Mesendoderm (in vitro differentiated cells): ENCODE results near the gene CYB5A.

Source experiments
- DNase-seq: peaks from one replicate; pipeline ENCODE4 v3.0.0; 2013
- H2AK5ac ChIP-seq: 2 replicates; pipeline ENCODE4 v1.6.1; 2013; ENCODE audit warnings: low read length, inconsistent platforms
- H2BK120ac ChIP-seq: 2 replicates; pipeline ENCODE4 v1.6.1; 2013; ENCODE audit warnings: low read depth, mild to moderate bottlenecking, low read length, moderate library complexity, mixed read lengths
- H2BK15ac ChIP-seq: replicated peaks from 2 replicates; pipeline ENCODE4 v1.6.1; 2013; ENCODE audit warnings: low read depth, mild to moderate bottlenecking, moderate library complexity
- H2BK5ac ChIP-seq: 2 replicates; pipeline ENCODE4 v1.6.1; 2013; ENCODE audit warnings: low read length, inconsistent platforms
- H3K18ac ChIP-seq: 2 replicates; pipeline ENCODE4 v1.6.1; 2013; ENCODE audit warnings: mild to moderate bottlenecking, low read length, mixed read lengths
- H3K23ac ChIP-seq: one replicate; pipeline ENCODE4 v1.6.1; 2013; ENCODE audit warnings: low read length
- H3K27ac ChIP-seq: 2 replicates; pipeline ENCODE4 v1.5.1; 2013; ENCODE audit warnings: low read depth, mild to moderate bottlenecking, inconsistent platforms, low read length, moderate library complexity
- H3K27me3 ChIP-seq: 2 replicates; pipeline ENCODE4 v1.6.1; 2013; ENCODE audit warnings: low read length, control low read depth, mild to moderate bottlenecking, inconsistent platforms; ENCODE audit not compliant: insufficient read depth, poor library complexity
- H3K36me3 ChIP-seq: 2 replicates; pipeline ENCODE4 v1.6.1; 2013; ENCODE audit warnings: low read length, inconsistent platforms; ENCODE audit not compliant: control insufficient read depth, insufficient read depth
- H3K4ac ChIP-seq: one replicate; pipeline ENCODE4 v1.6.1; 2013; ENCODE audit warnings: low read depth, mild to moderate bottlenecking, low read length, moderate library complexity
- H3K4me1 ChIP-seq: 2 replicates; pipeline ENCODE4 v1.6.1; 2013; ENCODE audit warnings: low read depth, low read length, inconsistent platforms; ENCODE audit not compliant: control insufficient read depth
- H3K4me2 ChIP-seq: 2 replicates; pipeline ENCODE4 v1.6.1; 2013; ENCODE audit warnings: low read length
- H3K4me3 ChIP-seq: 2 replicates; pipeline ENCODE4 v1.5.1; 2013; ENCODE audit warnings: mild to moderate bottlenecking, low read length
- H3K56ac ChIP-seq: one replicate; pipeline ENCODE4 v1.6.1; 2013; ENCODE audit warnings: low read length
- H3K79me1 ChIP-seq: 2 replicates; pipeline ENCODE4 v1.6.1; 2013; ENCODE audit warnings: low read length, inconsistent platforms
- H3K79me2 ChIP-seq: 2 replicates; pipeline ENCODE4 v1.6.1; 2013; ENCODE audit warnings: mild to moderate bottlenecking, low read length; ENCODE audit not compliant: control insufficient read depth, insufficient read depth
- H3K9ac ChIP-seq: 2 replicates; pipeline ENCODE4 v1.6.1; 2013; ENCODE audit warnings: low read length, inconsistent platforms
- H4K5ac ChIP-seq: one replicate; pipeline ENCODE4 v1.6.1; 2013; ENCODE audit warnings: low read length
- H4K8ac ChIP-seq: one replicate; pipeline ENCODE4 v1.6.1; 2013; ENCODE audit warnings: low read depth, mild to moderate bottlenecking, control low read depth, low read length, moderate library complexity
- WGBS: extraction: QIAGEN DNeasy Blood & Tissue Kit; methylation state at CpG from one replicate; pipeline ENCODE4 v1.1.7; 2013; ENCODE audit warnings: low lambda C conversion rate, missing lambda C conversion rate; ENCODE audit not compliant: insufficient coverage; ENCODE audit errors: extremely low coverage; 5-methylcytosine and 5-hydroxymethylcytosine counted together

The CYB5A gene

DNA sequence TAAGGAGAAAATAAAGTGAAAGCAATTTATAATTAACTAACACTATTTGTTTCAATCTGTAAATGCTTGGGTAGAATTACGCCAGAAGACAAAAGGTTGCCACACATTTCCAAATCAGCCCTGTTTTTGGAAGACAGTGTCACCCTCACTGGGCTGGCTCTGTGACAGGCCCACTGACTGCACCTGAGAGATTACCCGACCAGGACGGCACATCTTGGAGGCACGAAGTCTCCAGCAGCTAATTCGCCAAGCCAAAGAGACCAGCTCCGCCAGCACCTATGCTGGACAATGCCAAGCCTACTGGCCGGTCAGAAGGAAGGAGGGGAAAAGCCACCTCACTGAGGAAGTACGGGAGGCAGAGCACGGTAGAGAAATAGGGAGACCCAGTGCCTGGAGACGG lies 61.9 kb downstream of the CYB5A start:
- Histone ChIP-seq H3K27me3 (no peaks in the 10 kb centered on the region), H2AK5ac (no peak overlapping the region), H3K4me2 (no peak overlapping the region), H3K56ac (no peak overlapping the region), H2BK120ac (no peak overlapping the region), H3K9ac (no peak overlapping the region), H3K4ac (no peak overlapping the region), H4K5ac (no peak overlapping the region), H2BK15ac (no peak overlapping the region), H4K8ac (no peak overlapping the region), H3K27ac (no peak overlapping the region), H3K79me2 (no peaks in the 10 kb centered on the region), H2BK5ac (no peak overlapping the region), H3K79me1 (no peaks in the 10 kb centered on the region), H3K18ac (no peak overlapping the region), H3K36me3 (no peaks in the 10 kb centered on the region), H3K4me3 (no peak overlapping the region), H3K4me1 (no peaks in the 10 kb centered on the region), H3K23ac (no peak overlapping the region)
- no CpG with 5 or more reads among the region's 10 CpGs for WGBS
- DNase-seq, result no peak

DNA sequence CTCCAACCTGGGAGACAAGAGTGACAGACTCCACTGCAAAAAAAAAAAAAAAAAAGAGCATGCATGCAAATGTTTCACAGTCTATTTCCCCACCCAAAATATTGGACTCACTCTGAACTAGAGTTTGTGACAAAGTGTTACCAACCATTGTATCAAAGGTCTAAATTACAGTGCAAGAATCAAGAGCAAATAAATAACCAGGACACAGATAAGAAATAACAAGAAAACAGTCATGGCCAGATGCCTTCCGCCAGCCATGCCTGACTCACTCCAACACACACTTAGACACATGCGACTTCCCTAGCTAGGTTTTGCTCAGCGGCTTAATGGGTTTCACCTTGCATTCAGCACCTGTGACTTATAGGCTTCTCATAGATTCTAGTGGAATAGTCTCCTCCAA lies 62.8 kb downstream of the CYB5A start:
- no CpG with 5 or more reads among the region's 3 CpGs for WGBS

DNA sequence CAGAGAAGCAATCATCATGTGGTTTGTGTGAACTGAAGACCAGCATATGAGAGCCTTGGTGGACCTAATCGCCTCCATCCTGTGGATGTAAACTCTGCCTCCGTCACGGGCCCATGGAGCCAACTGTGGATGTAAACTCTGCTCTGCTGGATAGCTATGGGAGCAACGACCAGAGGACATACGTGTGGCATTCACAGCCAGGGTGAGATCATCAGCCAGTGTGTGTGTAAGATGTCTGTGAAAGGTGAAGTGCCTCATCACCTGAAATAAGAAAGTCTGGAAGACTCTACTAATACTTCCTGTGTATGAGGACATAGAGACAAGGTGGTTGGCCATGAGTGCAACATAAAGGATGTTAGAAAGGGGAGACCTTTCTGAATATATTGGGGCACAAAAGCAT lies 63.5 kb downstream of the CYB5A start:
- no peak overlapping the region for H2BK5ac ChIP-seq
- H3K18ac ChIP-seq, result no peak overlapping the region
- H3K4me3 ChIP-seq, result no peak overlapping the region
- H3K36me3 ChIP-seq, result no peaks in the 10 kb centered on the region
- no peak overlapping the region for H3K4me2 ChIP-seq
- no peak overlapping the region for H3K23ac ChIP-seq
- H4K5ac ChIP-seq, result no peak overlapping the region
- H3K56ac ChIP-seq, result no peak overlapping the region
- H4K8ac ChIP-seq, result no peak overlapping the region
- H3K4ac ChIP-seq, result no peak overlapping the region
- H3K79me1 ChIP-seq, result no peaks in the 10 kb centered on the region
- H3K9ac ChIP-seq, result no peak overlapping the region
- no peaks in the 10 kb centered on the region for H3K4me1 ChIP-seq
- H3K27ac ChIP-seq, result no peak overlapping the region
- DNase-seq, result no peak
- no peaks in the 10 kb centered on the region for H3K27me3 ChIP-seq
- no peaks in the 10 kb centered on the region for H3K79me2 ChIP-seq
- no CpG with 5 or more reads among the region's 5 CpGs for WGBS
- H2BK120ac ChIP-seq, result no peak overlapping the region
- H2BK15ac ChIP-seq, result no peak overlapping the region
- H2AK5ac ChIP-seq, result no peak overlapping the region

More for the DNA sequence above, 62.8 kb downstream of the CYB5A start:
- no peak overlapping the region for H3K27ac ChIP-seq
- H2BK5ac ChIP-seq, result no peak overlapping the region
- H4K5ac ChIP-seq, result no peak overlapping the region
- H3K4me1 ChIP-seq, result no peaks in the 10 kb centered on the region
- no peak overlapping the region for H3K56ac ChIP-seq
- H3K27me3 ChIP-seq, result no peaks in the 10 kb centered on the region
- H3K79me1 ChIP-seq, result no peaks in the 10 kb centered on the region
- no peak overlapping the region for H3K18ac ChIP-seq
- H3K9ac ChIP-seq, result no peak overlapping the region
- H4K8ac ChIP-seq, result no peak overlapping the region
- no peak for DNase-seq
- no peak overlapping the region for H2BK120ac ChIP-seq
- H2AK5ac ChIP-seq, result no peak overlapping the region
- H3K79me2 ChIP-seq, result no peaks in the 10 kb centered on the region
- no peak overlapping the region for H3K4ac ChIP-seq
- no peak overlapping the region for H3K4me2 ChIP-seq
- no peak overlapping the region for H2BK15ac ChIP-seq
- no peak overlapping the region for H3K23ac ChIP-seq
- H3K36me3 ChIP-seq, result no peaks in the 10 kb centered on the region
- no peak overlapping the region for H3K4me3 ChIP-seq

DNA sequence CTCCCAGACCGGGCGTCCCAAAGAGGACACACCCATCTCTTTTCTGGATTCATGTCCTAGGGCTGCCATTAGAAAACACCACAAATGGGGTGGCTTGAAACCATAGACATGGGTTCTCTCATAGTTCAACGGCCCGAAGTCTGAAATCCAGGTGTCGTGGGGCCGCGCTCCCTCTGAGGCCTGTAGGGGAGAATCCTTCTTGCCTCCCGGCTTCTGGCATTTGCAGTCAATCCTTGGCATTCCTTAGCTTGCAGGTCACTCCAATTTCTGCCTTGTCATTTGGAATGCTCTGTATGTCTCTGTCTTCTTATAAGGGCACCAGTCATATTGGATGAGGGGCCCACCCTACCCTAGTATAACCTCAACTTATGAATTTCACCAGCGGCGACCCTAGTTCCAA lies 65.1 kb downstream of the CYB5A start:
- Histone ChIP-seq H3K4me2 (no peak overlapping the region), H3K4ac (no peak overlapping the region), H2BK120ac (no peak overlapping the region), H3K23ac (no peak overlapping the region), H3K4me3 (no peak overlapping the region), H4K5ac (no peak overlapping the region), H2BK15ac (no peak overlapping the region), H3K27ac (no peak overlapping the region), H3K56ac (no peak overlapping the region), H3K36me3 (no peaks in the 10 kb centered on the region), H2AK5ac (no peak overlapping the region), H3K79me2 (no peaks in the 10 kb centered on the region), H4K8ac (no peak overlapping the region), H3K9ac (no peak overlapping the region), H3K79me1 (no peaks in the 10 kb centered on the region), H3K4me1 (no peaks in the 10 kb centered on the region), H3K18ac (no peak overlapping the region), H2BK5ac (no peak overlapping the region), H3K27me3 (no peaks in the 10 kb centered on the region)
- WGBS, result no CpG with 5 or more reads among the region's 10 CpGs
- DNase-seq, result peak; percentile 68

DNA sequence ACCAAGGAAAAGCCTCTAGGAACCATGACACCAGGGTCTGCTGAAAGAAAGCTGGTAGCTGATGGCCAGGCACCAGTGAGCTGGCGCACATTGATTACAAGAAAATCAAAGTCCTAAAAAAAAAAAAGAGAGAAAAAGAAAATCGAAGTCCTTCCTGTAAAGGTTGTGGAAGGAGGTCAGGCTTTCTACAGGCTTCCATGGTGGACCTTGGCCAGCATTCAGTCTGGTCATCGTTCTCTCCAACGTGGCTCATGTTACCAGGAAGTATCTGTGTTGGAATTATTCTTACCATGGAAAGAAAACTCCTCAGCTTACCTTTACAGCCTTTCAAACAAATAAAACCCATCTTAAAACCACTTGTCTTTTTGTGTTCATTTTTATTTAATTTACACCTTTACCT lies 65.6 kb downstream of the CYB5A start:
- Histone ChIP-seq H3K9ac (no peak overlapping the region), H3K18ac (no peak overlapping the region), H3K36me3 (no peaks in the 10 kb centered on the region), H2AK5ac (no peak overlapping the region), H2BK5ac (no peak overlapping the region), H3K4me1 (no peaks in the 10 kb centered on the region), H2BK120ac (no peak overlapping the region), H3K4me2 (no peak overlapping the region), H3K4me3 (no peak overlapping the region), H3K79me1 (no peaks in the 10 kb centered on the region), H3K27ac (no peak overlapping the region), H4K8ac (no peak overlapping the region), H4K5ac (no peak overlapping the region), H3K79me2 (no peaks in the 10 kb centered on the region), H3K4ac (no peak overlapping the region), H3K23ac (no peak overlapping the region), H2BK15ac (no peak overlapping the region), H3K56ac (no peak overlapping the region), H3K27me3 (no peaks in the 10 kb centered on the region)
- no CpG with 5 or more reads among the region's 4 CpGs for WGBS
- no peak for DNase-seq

DNA sequence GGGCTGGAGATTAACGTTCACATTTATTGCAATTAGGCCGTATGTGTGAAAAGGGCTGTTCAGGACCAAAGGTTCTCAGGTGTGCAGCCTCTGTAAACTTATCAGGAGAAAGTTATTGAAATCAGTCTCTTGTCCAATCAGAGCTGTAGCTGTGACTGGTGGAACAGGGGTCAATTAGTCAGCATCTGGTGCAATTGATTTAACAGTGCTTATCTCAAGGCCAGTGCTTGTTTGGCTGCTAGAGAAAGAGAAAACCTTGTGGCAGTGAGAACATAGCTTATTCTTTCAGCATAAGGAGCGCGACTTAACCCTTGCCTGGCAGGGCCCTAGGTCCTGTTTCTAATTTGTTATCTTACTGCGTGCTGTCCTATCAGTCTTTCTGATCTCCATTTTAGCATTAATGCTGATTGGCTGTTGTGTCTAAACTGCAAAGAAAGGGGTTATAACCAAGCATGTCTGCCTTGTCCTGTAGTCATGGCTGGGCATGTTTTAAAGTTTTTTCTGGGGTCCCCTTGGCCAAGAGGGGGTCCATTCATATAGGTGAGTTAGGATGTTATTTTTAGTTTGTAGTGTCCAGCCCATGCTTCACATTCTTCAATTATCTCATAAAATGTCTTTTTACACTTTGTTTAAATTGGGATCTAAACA lies 66.4 kb downstream of the CYB5A start:
- Histone ChIP-seq H3K79me1 (no peaks in the 10 kb centered on the region), H2AK5ac (no peak overlapping the region), H2BK15ac (no peak overlapping the region), H2BK120ac (no peak overlapping the region), H3K4me1 (no peaks in the 10 kb centered on the region), H2BK5ac (no peak overlapping the region), H3K56ac (no peak overlapping the region), H3K27ac (no peak overlapping the region), H3K27me3 (no peaks in the 10 kb centered on the region), H3K4me3 (no peak overlapping the region), H3K36me3 (no peaks in the 10 kb centered on the region), H3K9ac (no peak overlapping the region), H4K8ac (no peak overlapping the region), H4K5ac (no peak overlapping the region), H3K79me2 (no peaks in the 10 kb centered on the region), H3K4ac (no peak overlapping the region), H3K4me2 (no peak overlapping the region), H3K18ac (no peak overlapping the region), H3K23ac (no peak overlapping the region)
- DNase-seq, result peak; percentile 27
- WGBS, result no CpG with 5 or more reads among the region's 5 CpGs
